Measurements from ENCODE around the gene XDH. TPM values are rescaled to one million over a fixed set of nuclear protein-coding genes. Genes with fewer than 3 reads are reported as not detected.

XDH gene
- total RNA-seq, result 0.51 and 0.81 TPM in 2 replicates

DNA sequence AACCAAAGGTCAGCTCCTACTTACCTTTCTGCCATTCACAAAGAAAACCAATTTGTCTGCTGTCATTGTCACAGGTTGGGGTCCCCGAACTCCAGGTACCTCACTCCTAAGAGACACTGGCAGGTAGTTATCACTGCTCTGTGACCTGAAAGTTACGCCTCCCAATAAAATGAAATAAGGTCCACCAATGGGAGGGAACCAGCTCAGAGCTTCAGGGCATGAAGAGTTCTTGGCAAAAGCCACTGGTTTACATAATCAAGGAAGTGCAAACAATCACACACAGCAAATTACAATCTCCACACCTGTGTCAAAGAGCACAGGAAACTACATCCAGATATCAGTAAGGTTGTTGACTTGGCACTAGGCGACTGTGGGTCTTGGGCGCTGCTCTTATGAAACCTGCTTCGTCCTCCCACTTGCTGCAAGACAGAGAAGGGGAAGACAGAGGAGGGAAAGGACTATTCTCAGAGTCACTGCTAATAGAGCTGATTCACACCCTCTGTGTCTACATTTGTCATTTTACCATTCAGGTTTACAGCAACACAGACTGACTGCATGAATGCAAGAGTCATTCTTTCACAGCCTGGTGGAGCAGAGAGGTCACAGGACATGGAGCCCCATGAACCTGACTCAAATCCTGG is at the start of gene XDH:
Gene XDH (minus strand): TSS at position 142 of the 641 bp plus-strand sequence. CDS start 76 bp downstream, at position 66.

Other genes with a start within 250 kb of the XDH start
- 0.13 TPM in 1 of 2 replicates, not detected in the other for gene CAPN14, start 197.2 kb downstream of the XDH start, total RNA-seq
- 10.3 and 13.4 TPM in 2 replicates for gene EHD3, start 180.6 kb downstream of the XDH start, total RNA-seq
- gene SRD5A2, start 166.2 kb upstream of the XDH start, total RNA-seq, result not detected in 2 replicates

All from mesangial cell (primary cell).